ENCODE results near the gene ACAA2.

ACAA2 gene

DNA sequence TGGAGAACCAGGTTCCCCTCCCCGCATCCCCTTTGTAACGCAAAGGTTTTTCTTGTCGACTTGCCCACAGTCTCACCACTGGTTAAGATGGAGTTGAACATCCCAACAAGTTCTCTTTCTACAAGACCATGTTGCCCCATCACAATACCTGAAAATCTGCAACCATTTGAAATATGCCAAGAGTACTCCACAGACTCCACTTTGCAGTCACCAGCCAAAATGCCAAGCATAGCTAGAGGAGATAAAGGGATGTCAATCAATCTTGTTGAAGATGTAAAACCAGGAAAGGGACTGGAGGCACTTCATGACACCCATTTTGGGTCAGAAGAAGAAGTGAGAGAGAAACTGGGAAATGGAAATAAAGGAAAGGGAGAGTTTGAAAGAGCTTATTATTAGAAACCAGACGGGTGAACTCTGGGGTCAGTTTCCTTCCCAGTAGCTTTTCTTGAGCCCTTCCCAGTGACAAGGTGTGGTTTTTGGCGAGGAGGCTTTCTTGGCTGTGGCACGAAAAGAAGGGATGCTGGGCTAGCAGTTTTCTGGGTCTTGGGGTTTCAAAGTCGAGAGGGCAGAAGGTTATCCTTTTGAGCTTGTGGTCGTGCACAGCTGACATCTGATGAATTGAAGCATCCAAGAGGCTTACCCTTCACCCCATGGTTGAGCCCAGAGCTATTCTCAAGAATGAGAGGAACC, 79.3 kb downstream of the ACAA2 start:
- H3K27me3 ChIP-seq (ENCODE audit: control insufficient read depth, insufficient read depth, low read length), result no peaks in the 10 kb centered on the region

DNA sequence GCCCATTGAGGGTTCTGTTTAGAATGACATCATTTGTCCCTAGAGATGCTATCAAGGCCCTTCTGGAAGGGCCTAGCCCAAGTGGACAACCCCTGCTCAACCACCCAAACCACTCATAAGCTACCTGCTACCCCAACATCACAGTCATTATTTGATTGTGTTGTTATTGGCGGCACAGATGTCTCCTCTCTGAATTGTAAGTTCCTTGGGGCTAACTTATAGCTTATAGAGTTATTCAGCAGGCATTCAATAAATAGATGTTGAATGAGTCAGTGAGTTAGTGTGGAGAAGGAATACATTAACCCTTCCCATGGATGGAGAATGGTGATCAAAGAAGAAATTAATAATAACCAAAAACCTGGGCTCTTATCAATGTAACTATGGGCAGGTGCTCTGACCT, 80.0 kb downstream of the ACAA2 start:
- H3K27ac ChIP-seq (ENCODE audit: low read depth, low read length), result no peak overlapping the region
- H3K4me3 ChIP-seq (ENCODE audit: low read length), result no peak overlapping the region
- H3K27me3 ChIP-seq (ENCODE audit: control insufficient read depth, insufficient read depth, low read length), result no peaks in the 10 kb centered on the region
- no peaks in the 10 kb centered on the region for H3K4me1 ChIP-seq (ENCODE audit: control insufficient read depth, insufficient read depth, low read length)
- H3K9ac ChIP-seq (ENCODE audit: low read length), result no peak overlapping the region
- no peaks in the 10 kb centered on the region for H3K36me3 ChIP-seq (ENCODE audit: control insufficient read depth, insufficient read depth, low read length)

More for the DNA sequence above, 79.3 kb downstream of the ACAA2 start:
- Histone ChIP-seq H3K36me3 (ENCODE audit: control insufficient read depth, insufficient read depth, low read length) (no peaks in the 10 kb centered on the region), H3K4me1 (ENCODE audit: control insufficient read depth, insufficient read depth, low read length) (no peaks in the 10 kb centered on the region), H3K27ac (ENCODE audit: low read depth, low read length) (no peak overlapping the region), H3K9ac (ENCODE audit: low read length) (no peak overlapping the region), H3K4me3 (ENCODE audit: low read length) (no peak overlapping the region)

Data from rectal smooth muscle tissue (tissue), 1 donor.